IPS-20b (cell line): ENCODE data around the gene LMBRD1.
"Not testable (repeated sequence)": the region's sequence is repeated elsewhere in the genome, so short reads cannot be mapped to it uniquely, and the experiment has no call there.

ENCODE experiments used
- H3K27ac ChIP-seq: one replicate; pipeline ENCODE4 v1.5.1; 2013; ENCODE audit warnings: low read length
- H3K27me3 ChIP-seq: 2 replicates; pipeline ENCODE4 v1.6.1; 2013; ENCODE audit warnings: mild to moderate bottlenecking, low read length, inconsistent platforms; ENCODE audit not compliant: insufficient read depth
- H3K36me3 ChIP-seq: 2 replicates; pipeline ENCODE4 v1.6.1; 2013; ENCODE audit warnings: low read depth, mild to moderate bottlenecking, inconsistent platforms, low read length, moderate library complexity; ENCODE audit not compliant: insufficient read depth
- H3K4me1 ChIP-seq: 2 replicates; pipeline ENCODE4 v1.6.1; 2013; ENCODE audit warnings: mild to moderate bottlenecking, control low read depth, inconsistent platforms, low read length, moderate library complexity; ENCODE audit not compliant: insufficient read depth
- H3K4me3 ChIP-seq: 2 replicates; pipeline ENCODE4 v1.5.1; 2013; ENCODE audit warnings: mild to moderate bottlenecking, low read length, inconsistent platforms
- H3K9ac ChIP-seq: 2 replicates; pipeline ENCODE4 v1.6.1; 2013; ENCODE audit warnings: low read depth, mild to moderate bottlenecking, inconsistent platforms, low read length, moderate library complexity
- H3K9me3 ChIP-seq: 2 replicates; pipeline ENCODE4 v1.6.1; 2013; ENCODE audit warnings: mild to moderate bottlenecking, low read depth, low read length, inconsistent platforms; ENCODE audit not compliant: insufficient read depth

LMBRD1 gene

DNA sequence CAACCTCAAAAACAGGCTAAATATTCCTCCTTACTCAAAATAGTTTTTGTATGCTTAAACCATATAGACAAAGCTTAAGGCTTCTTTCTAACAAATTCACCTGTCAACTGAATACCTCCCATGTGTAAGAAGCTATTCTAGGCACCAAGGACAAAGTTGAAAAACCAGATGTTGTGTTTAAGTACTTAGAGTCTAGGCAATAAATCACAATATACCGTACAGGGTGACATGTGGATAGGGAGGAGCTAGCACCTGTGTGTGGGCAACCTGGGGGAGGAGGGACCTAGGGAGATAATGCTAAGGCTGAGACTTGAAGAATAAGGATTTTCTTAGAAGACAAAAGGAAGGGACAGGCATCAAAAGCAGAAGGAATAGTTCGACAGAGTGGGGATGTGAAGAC is 123.5 kb downstream of the LMBRD1 start:
- H3K36me3 ChIP-seq = peaks cover 12% of the 10 kb centered on the region; the same call in 1 of the 2 replicates
- no peaks in the 10 kb centered on the region for H3K4me1 ChIP-seq
- H3K4me3 ChIP-seq = no peak overlapping the region
- no peaks in the 10 kb centered on the region for H3K27me3 ChIP-seq
- no peak overlapping the region for H3K9ac ChIP-seq
- H3K27ac ChIP-seq = no peak overlapping the region
- H3K9me3 ChIP-seq = no peaks in the 10 kb centered on the region

- H3K27ac ChIP-seq = no peak overlapping the region
- H3K4me1 ChIP-seq = no peaks in the 10 kb centered on the region
- no peak overlapping the region for H3K9ac ChIP-seq
- peaks cover 5% of the 10 kb centered on the region; the same call in 1 of the 2 replicates for H3K36me3 ChIP-seq
- H3K27me3 ChIP-seq = no peaks in the 10 kb centered on the region
- H3K9me3 ChIP-seq = no peaks in the 10 kb centered on the region
- no peak overlapping the region for H3K4me3 ChIP-seq
Measured at GRCh38 chr6:69668916-69669315, 127.9 kb downstream of the LMBRD1 start.

DNA sequence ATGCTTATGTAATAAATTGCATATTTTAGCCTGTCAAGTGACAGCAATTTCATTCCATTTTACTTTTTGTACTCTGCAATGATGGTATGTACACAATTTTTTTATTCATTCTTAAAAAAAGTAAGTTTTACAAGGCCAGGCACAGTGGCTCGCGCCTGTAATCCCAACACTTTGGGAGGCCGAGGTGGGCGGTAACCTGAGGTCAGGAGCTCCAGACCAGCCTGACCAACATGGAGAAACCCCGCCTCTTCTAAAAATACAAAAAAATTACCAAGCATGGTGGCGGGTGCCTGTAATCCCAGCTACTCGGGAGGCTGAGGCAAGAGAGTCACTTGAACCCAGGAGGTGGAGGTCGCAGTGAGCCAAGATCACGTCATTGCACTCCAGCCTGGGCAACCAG is 130.0 kb downstream of the LMBRD1 start:
- H3K4me1 ChIP-seq, H3K27ac ChIP-seq, H3K36me3 ChIP-seq, H3K4me3 ChIP-seq, H3K9me3 ChIP-seq, H3K27me3 ChIP-seq, H3K9ac ChIP-seq: not testable (repeated sequence)

DNA sequence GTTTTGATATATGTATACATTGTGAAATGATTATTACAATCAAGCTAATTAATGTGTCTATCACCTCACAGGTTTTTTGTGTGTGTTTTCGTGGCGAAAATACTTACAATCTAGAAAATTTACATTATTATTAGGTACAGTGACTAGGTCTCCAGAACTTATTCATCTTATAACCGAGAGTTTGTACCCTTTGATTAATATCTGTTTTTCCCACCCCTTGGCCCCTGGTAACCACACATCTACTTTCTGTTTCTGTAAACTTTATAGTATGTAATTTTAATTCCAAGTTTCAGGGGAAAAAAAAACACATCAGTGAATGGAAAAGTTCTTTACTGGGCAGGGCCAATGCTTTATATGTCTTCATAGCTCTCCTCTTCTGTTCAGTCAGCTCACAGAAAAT is 131.4 kb downstream of the LMBRD1 start:
- no peak overlapping the region for H3K27ac ChIP-seq
- H3K4me3 ChIP-seq = no peak overlapping the region
- H3K4me1 ChIP-seq = no peaks in the 10 kb centered on the region
- no peaks in the 10 kb centered on the region for H3K36me3 ChIP-seq
- no peaks in the 10 kb centered on the region for H3K9me3 ChIP-seq
- no peaks in the 10 kb centered on the region for H3K27me3 ChIP-seq
- no peak overlapping the region for H3K9ac ChIP-seq

GRCh38 chr6:69664551-69664950 is 132.3 kb downstream of the LMBRD1 start:
- H3K36me3 ChIP-seq = no peaks in the 10 kb centered on the region
- no peak overlapping the region for H3K4me3 ChIP-seq
- H3K9me3 ChIP-seq = no peaks in the 10 kb centered on the region
- H3K4me1 ChIP-seq = no peaks in the 10 kb centered on the region
- no peak overlapping the region for H3K27ac ChIP-seq
- no peaks in the 10 kb centered on the region for H3K27me3 ChIP-seq
- no peak overlapping the region for H3K9ac ChIP-seq

DNA sequence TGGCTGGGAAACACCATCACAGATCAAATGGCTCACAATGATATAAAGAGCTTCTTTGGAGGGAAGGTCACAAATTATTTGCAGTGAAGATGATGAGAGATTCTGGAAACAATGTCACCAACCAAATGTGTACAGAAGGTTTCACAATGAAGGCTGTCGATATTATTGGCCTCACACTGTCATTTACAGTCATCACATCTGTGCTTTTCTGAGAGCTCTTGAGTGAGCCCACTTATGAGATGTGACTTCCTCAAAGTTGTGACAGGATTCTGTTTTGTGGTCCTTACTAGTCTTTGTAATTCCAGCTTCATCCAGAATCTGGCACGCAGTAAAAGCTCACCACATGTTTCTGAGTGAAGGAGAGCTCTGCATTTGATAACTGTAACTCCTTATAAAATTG is 133.6 kb downstream of the LMBRD1 start:
- Histone ChIP-seq H3K4me1 (no peaks in the 10 kb centered on the region), H3K36me3 (no peaks in the 10 kb centered on the region), H3K27me3 (no peaks in the 10 kb centered on the region)

GRCh38 chr6:69650703-69651102 is 146.1 kb downstream of the LMBRD1 start:
- Histone ChIP-seq H3K36me3 (no peaks in the 10 kb centered on the region), H3K9me3 (no peaks in the 10 kb centered on the region), H3K27me3 (no peaks in the 10 kb centered on the region), H3K4me1 (no peaks in the 10 kb centered on the region), H3K27ac (no peak overlapping the region), H3K9ac (no peak overlapping the region), H3K4me3 (no peak overlapping the region)

More for the DNA sequence above, 133.6 kb downstream of the LMBRD1 start:
- no peak overlapping the region for H3K9ac ChIP-seq
- no peak overlapping the region for H3K27ac ChIP-seq
- no peaks in the 10 kb centered on the region for H3K9me3 ChIP-seq
- no peak overlapping the region for H3K4me3 ChIP-seq

DNA sequence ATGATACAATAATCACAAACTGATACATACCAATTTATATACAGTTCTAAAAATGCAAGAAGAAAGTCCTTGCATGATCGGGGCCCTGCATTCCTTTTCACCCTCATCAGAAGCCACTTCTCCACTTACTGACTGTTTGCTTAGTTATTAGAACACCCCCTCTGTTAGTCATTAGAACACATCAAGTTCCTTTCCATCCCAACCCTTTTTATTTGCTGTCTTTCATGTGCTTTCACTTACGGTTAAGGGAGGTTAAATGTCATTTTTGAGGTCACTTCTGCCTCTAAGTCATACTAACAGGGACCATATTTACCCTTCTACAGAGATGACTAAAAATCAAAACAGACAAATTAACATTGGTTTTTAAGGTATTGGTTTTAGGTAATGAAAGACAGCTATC is 149.1 kb downstream of the LMBRD1 start:
- Histone ChIP-seq H3K36me3 (no peaks in the 10 kb centered on the region), H3K4me1 (no peaks in the 10 kb centered on the region), H3K9me3 (no peaks in the 10 kb centered on the region), H3K9ac (no peak overlapping the region), H3K4me3 (no peak overlapping the region), H3K27me3 (no peaks in the 10 kb centered on the region), H3K27ac (no peak overlapping the region)

GRCh38 chr6:69643688-69644087 is 153.1 kb downstream of the LMBRD1 start:
- H3K9ac ChIP-seq = no peak overlapping the region
- no peaks in the 10 kb centered on the region for H3K4me1 ChIP-seq

DNA sequence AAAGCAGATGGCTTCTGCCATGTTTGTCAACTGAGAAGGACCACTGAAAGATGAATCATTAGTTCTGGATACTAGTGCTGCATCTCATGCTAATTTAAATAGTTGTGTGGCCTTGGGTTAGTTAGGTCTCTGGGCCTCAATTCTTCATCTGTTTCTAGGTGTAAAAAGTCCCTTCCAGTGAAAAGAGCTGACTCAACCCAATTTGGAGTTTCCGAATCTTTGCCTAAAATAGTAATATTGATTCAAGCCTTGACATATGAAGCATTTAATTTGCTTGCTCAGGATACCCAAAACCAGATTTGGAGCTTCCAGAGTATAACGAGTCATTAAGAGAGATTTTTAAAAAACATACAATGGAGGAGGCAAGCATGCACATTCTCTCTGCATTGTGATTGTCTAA is 163.9 kb downstream of the LMBRD1 start:
- Histone ChIP-seq H3K9me3 (no peaks in the 10 kb centered on the region), H3K9ac (no peak overlapping the region), H3K4me1 (peaks cover 10% of the 10 kb centered on the region; the same call in 1 of the 2 replicates), H3K4me3 (no peak overlapping the region), H3K27ac (no peak overlapping the region), H3K27me3 (no peaks in the 10 kb centered on the region), H3K36me3 (no peaks in the 10 kb centered on the region)

More at GRCh38 chr6:69643688-69644087, 153.1 kb downstream of the LMBRD1 start:
- H3K36me3 ChIP-seq = no peaks in the 10 kb centered on the region
- no peaks in the 10 kb centered on the region for H3K27me3 ChIP-seq
- no peak overlapping the region for H3K27ac ChIP-seq
- no peaks in the 10 kb centered on the region for H3K9me3 ChIP-seq
- no peak overlapping the region for H3K4me3 ChIP-seq

DNA sequence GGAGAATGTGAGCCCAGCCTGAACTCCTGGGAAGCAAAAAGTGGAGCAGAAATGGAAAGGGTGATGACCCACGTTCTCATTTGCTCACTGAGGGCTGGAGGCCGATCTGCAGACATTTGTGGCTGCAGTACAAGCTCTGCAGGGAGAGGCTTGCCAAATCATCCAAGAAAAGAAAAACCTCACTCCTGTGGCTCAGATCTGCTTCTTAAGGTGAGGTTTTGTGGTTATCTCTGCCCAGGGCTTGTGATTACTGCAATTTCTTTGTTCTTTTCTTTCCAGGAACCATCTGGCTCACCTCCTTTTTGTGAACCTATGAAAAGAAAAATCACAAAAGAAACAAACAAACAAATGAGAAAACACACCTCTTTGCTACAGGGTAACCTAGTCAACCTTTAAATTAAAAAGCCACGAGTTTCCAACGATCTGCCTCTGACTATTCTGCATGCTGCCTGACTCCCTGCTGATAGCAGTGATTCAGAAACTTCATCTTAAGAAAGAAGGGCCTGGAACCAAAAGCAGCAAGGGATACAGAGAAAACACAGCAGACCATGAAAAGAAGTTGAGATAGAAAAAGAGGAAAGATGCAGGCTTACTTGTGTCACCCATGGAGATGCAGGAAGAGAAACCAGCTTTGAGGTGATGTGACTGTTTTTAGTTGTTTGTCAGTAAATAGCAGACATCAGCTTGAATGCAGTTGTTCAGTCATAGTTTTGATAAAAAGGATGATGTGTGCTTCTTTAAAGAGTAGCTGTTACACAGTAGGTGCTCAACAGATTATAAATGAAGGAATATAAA is 165.1 kb downstream of the LMBRD1 start:
- Histone ChIP-seq H3K27ac (no peak overlapping the region), H3K4me1 (peaks cover 10% of the 10 kb centered on the region; the same call in 1 of the 2 replicates), H3K27me3 (no peaks in the 10 kb centered on the region), H3K9ac (no peak overlapping the region; the same call in 1 of the 2 replicates), H3K36me3 (no peaks in the 10 kb centered on the region), H3K4me3 (no peak overlapping the region), H3K9me3 (no peaks in the 10 kb centered on the region)

DNA sequence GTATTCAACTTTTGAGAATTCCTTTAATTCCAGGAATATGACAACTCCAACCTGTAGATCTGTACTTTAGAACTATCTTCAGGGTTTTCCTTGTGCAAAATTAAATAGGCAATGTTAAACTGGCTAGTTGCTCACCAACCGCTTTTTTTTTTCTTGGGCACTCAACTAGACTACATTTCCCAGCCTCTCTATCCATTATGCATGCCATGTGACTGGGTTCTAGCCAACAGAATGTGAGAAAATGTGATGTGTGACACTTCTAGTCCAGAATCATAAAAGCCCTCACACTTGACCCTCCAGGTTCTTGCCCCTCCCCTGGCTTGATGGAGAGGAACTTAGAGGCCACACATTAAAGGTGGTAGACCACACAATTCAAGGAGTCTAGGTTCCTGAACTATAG is 166.0 kb downstream of the LMBRD1 start:
- H3K9ac ChIP-seq = no peak overlapping the region
- H3K9me3 ChIP-seq = no peaks in the 10 kb centered on the region
- H3K4me3 ChIP-seq = no peak overlapping the region
- H3K36me3 ChIP-seq = no peaks in the 10 kb centered on the region
- no peak overlapping the region for H3K27ac ChIP-seq
- H3K27me3 ChIP-seq = no peaks in the 10 kb centered on the region
- peaks cover 10% of the 10 kb centered on the region; the same call in 1 of the 2 replicates for H3K4me1 ChIP-seq
